MV-4-11 (cell line): Measurements from ENCODE around the gene KIF19.

Experiments
- DNase-seq: peaks from one replicate; lab custom pipeline; 2025; lab: John Stamatoyannopoulos, UW

The KIF19 gene

GRCh38 chr17:74304184-74304583, 21.8 kb upstream of the KIF19 start:
- DNase-seq = no peak

GRCh38 chr17:74305865-74306654, 20.0 kb upstream of the KIF19 start:
- peak; percentile 91 for DNase-seq

- peak; percentile 22 for DNase-seq
These were observed 17.8 kb upstream of the KIF19 start for GRCh38 chr17:74307984-74308773.

DNA sequence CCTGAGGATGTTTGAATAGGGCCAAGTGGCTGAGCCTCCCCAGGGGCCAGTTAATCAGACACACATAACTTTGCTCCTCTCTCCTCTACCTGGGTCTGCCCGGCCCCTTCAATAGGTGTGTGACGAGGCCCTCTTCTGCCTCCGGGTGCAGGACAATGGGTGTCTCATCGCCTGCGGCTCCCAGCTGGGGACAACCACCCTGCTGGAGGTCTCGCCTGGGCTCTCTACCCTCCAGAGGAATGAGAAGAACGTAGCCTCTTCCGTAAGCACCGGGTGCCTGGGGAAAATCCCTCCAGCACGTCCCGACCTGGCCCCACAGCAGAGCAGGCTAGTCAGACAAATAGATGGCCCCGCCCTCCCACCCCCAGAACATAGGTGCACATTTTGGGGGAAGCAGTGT, 16.1 kb upstream of the KIF19 start:
- no peak for DNase-seq

GRCh38 chr17:74314877-74315276, 11.1 kb upstream of the KIF19 start:
- no peak for DNase-seq

- DNase-seq = no peak
These were observed 9.8 kb upstream of the KIF19 start for GRCh38 chr17:74316220-74316619.

DNA sequence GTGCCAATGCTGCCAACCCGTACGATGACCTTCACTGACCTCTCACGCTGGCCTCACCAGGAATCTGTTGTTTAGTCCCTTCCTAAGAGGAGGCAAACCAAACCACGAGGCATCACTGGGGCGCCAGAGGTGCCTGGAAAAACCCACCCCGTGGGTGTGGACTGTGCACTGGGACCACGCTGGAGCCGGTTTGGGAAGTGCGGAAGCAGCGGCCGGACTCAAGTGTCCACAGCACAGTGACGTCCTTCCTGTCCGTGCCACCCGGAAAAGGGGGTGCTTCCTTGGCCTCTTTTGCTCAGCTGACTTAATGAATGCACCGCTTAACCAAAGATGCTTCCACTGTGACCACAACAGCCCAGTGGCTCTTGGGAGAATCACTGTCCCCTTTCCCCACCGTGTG, 9.0 kb upstream of the KIF19 start:
- no peak for DNase-seq

DNA sequence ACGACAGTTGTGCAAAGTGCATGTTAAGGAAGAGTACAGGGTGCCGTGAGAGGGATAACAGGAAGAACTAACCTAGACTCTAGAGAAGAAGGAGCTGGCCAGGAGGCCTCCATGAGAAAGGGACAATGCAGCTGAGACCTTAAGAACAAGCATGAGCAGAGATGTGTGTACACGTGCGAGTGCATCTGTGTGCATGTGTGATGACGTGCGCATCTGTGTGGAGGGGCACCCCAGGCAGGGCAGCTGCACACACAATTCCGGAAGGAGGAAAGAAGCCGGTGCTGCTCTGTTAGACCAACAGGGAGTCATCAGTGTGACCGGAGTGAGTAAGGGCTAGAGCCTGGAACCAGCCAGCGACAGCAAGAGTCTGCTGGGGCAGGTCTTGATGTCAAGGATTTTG, 7.6 kb upstream of the KIF19 start:
- DNase-seq = no peak

DNA sequence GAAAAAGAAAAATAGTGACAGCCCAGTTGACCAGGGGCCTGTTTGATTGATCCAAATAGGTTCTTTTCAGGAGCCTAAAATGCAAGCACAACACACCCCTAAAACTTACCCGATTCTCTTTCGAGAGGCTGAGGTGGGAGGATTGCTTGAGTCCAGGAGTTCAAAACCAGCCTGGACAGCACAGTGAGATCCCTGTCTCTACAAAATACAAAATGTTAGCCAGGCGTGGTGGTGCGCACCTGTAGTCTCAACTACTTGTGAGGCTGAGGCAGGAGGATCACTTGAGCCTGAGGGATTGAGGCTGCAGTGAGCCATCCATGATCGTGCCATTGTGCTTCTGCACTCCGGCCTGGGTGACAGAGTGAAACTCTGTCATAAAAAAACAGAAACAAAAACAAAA, 1.5 kb upstream of the KIF19 start:
- no peak for DNase-seq

DNA sequence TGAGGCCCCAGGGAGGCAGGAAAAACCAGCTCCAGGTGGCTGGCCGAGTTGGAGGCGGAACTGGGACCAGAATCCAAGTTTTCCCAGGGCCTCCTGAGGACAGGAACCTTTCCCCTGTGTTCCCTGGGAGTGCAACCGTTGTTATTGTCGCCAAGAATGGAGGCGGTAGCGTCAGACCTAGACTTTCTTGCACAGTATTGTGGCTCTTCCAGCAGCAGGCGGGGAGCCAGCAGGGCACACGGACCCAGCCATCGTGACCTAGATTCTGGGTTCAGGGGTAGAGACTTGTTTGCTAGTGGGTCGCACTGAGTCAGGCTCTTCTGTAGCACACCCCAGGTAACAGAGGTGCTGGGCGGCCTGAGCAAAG, 667 bp upstream of the KIF19 start:
- no peak for DNase-seq

DNA sequence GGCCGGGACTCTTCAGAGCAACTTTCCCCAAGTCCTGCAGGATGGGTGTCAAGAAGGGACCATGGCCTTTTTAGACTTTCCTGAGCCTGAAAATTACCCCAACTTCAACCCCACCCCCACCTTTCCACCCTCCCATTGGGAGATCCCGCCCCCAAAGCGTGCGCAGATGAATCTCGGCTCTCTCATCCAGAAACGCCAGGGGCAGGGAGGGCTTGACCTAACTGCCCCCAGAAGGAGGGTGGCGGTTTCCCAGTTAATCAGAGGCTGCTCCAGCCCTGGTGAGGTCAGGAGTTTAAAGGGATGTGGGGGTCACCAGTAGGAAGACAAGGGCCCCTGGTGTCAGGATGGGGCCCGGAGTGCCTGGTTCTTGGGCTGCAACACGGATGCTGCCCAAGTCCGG, 480 bp downstream of the KIF19 start:
- DNase-seq = no peak

GRCh38 chr17:74328487-74328886, 2.5 kb downstream of the KIF19 start:
- no peak for DNase-seq

DNA sequence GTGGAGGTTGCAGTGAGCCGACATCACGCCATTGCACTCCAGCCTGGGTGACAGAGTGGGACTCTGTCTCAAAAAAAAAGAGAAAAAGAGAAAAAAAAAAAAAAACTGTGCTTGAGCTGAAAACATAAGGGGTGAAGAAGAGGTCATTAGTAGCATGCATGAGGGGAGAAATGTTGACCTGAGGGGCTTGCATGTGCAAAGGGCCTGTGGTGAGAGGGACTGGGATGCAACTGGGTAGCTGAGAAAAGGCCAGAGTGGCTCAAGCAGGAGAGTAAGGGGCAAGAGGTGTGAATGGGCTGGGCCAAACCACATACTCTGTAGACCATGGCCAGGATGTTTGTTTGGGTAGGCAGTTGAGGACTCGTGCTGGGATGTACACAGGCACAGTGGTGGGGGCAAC, 3.4 kb downstream of the KIF19 start:
- DNase-seq = no peak

- no peak for DNase-seq
These were observed 4.4 kb downstream of the KIF19 start for GRCh38 chr17:74330446-74330845.

DNA sequence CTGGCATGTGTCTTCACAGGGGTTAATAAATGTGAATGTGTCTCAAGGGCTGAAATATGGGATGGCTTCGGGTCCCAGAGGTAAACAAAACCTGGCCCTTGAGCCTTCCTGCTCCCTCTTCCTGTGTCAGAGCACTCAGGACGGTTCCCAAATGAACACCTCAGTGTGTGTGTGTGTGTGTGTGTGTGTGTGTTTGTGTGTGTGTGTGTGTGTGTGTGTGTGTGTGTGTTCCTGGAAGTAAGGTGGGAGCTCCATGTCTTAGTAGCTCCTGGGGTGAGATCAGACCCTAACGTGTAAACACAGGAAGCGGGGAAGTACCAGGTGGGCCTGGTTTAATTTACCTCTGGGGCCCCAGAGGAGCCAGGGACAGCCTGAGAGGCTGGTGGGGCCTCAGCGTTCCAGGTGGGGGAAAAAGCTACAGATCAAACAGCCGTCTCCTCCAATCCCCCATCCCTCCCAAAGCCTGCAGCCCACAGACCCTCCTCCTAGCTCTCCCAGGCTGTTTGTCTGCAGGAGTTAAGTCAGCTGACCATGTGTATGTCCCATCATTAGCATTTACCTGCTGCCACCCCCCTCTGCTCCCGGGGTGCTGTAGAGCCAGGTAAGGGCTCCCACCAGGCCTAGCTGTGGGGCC, 6.1 kb downstream of the KIF19 start:
- DNase-seq = no peak

DNA sequence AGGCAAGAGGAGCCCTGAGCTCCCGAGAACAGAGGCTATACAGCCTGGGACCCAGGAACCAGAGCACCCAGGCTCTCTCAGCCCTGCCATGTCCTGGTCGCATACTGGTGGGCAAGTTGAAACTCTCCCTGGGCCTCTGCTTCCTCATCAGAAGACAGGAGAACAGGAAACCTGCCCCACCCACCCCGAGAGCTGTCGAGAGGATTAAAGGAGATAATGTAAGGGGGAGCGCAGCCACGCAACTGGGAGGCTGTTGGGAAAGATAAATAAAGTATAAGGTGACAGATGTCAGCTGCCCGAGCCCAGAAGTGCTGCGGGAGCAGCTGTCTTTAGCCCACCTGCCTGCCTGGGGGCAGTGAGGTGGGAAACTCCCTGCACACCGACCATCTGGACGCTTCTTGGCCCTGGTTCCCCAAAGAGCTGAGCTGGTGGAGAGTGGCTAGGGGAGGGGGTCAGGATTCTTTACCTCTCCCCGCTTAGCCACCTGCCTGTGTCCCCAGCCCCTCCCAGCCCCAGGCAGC, 6.8 kb downstream of the KIF19 start:
- peak; percentile 49 for DNase-seq

DNA sequence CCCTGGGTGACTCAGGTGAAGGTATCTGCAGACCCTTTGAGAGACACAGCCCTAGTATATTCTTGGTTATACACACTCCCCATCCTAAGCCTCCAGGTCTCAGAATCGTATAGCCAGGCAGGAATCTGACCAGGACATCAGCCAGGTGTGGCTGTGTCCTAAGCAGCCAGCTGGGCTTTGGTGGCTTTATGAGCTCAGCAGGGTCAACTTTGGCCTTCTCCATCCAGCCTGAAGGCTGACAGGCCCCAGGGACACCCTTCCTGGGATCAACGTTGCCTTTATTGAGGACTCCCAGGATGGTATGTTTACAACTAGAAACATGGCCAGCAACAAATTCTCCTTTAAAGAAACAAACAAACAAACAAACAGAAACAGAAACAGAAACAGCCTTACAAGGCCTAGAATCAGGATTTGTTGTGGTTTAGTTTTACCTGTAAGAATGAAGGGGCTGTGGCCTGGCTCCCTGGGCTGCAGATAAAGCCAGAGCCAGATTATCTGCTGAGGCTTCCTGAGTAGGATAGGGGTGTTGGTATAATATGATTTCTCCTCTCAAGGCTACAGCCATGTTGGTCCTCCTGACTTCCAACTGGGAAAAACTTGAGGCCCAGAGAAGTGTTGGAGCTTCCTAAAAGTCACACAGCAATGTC, 8.5 kb downstream of the KIF19 start:
- DNase-seq = no peak

DNA sequence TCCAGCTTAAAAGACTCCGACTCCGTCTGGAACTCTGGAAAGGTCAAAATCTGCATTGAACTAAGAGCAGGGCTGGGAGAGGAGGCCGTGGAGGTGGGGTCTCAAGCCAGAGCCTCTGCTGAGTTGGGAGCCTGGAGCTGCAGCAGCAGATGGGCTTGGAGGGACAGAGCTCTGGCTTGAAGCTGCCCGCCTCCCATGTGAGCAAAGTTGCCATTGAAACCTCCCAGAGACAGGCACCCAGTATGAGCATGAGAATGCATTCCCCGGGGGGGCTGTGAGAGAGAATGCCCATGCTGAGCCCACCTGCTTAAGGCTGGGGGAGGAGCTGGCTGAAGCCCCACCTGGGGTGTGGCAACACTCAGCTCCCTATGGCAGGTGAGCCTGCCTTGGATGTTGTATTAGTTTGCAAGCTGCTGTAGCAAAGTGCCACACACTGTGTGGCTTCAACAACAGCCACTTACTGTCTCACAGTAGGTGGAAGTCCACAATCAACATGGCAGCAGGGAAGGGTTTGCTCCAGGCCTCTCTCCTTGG, 9.6 kb downstream of the KIF19 start:
- DNase-seq = no peak

GRCh38 chr17:74336307-74336706, 10.3 kb downstream of the KIF19 start:
- DNase-seq = no peak

- no peak for DNase-seq
These were observed 11.9 kb downstream of the KIF19 start for GRCh38 chr17:74337834-74338500.

DNA sequence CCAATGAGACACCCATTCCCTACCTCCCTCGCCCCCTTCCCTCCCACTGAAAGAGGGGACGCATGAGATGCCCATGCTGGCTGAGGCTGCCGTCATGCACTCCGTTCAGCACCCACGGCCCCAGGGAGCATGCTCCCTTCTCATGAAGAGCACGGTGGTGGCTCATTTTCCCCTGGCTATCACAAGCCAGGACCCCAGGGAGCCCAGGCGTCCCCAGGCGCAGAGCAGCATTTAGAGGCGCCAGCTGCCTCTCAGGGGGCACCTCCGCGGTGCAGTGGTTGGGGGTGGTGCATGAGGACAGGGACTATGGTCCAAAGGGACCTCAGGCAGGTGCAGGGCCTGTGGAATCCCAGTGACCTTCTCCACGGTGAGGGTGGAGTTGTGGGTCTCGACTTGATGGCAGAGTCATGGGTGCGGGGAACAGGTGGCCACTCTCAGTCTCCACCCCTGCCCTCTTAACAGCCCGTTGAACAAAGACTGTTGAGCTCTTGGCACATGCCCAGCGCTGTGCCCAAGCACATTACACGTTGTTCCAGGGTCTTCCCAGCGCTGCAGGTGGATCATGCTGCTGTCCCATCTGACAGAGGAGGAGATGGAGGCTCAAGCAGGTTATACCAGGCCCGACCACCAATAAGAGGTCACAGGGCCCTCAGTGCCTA, 13.6 kb downstream of the KIF19 start:
- no peak for DNase-seq
